Astrocyte (in vitro differentiated cells and primary cell): ENCODE data around the gene NDEL1. TPM values are rescaled to one million over a fixed set of nuclear protein-coding genes. Genes with fewer than 3 reads are reported as not detected.

ENCODE experiments used
- DNase-seq: peaks from one replicate; pipeline ENCODE4 v3.0.0-alpha.2; 2010; ENCODE audit warnings: low read depth
- FAIRE-seq: peaks from 2 replicates; lab custom pipeline; 2011; peaks lifted over from hg19 to GRCh38; lab: Jason Lieb, UNC
- H2AFZ ChIP-seq: 2 replicates; pipeline ENCODE4 v1.6.0; 2012; ENCODE audit warnings: low read depth, low read length, inconsistent platforms
- H3K27ac ChIP-seq: 2 replicates; pipeline ENCODE4 v1.5.1; 2011; ENCODE audit warnings: low read depth, low read length, inconsistent platforms
- H3K27me3 ChIP-seq: 2 replicates; pipeline ENCODE4 v1.6.0; 2011; ENCODE audit warnings: low read length, inconsistent platforms; ENCODE audit not compliant: insufficient read depth
- H3K36me3 ChIP-seq: 2 replicates; pipeline ENCODE4 v1.5.1; 2011; ENCODE audit warnings: low read length, inconsistent platforms; ENCODE audit not compliant: insufficient read depth
- H3K4me1 ChIP-seq: 2 replicates; pipeline ENCODE4 v1.5.1; 2011; ENCODE audit warnings: low read length, inconsistent platforms; ENCODE audit not compliant: insufficient read depth
- H3K4me2 ChIP-seq: 2 replicates; pipeline ENCODE4 v1.6.0; 2012; ENCODE audit warnings: low read length, inconsistent platforms
- H3K4me3 ChIP-seq: 2 replicates; pipeline ENCODE4 v1.5.1; 2011; ENCODE audit warnings: low read depth, mild to moderate bottlenecking, low read length, inconsistent platforms; ENCODE audit not compliant: insufficient read depth
- H3K79me2 ChIP-seq: 2 replicates; pipeline ENCODE4 v1.6.0; 2012; ENCODE audit warnings: mild to moderate bottlenecking, low read length, inconsistent platforms; ENCODE audit not compliant: insufficient read depth
- H3K9ac ChIP-seq: 2 replicates; pipeline ENCODE4 v1.6.0; 2012; ENCODE audit warnings: mild to moderate bottlenecking, low read length, inconsistent platforms
- H3K9me3 ChIP-seq: 2 replicates; pipeline ENCODE4 v1.5.1; 2012; ENCODE audit warnings: low read depth, mild to moderate bottlenecking, low read length, inconsistent platforms; ENCODE audit not compliant: insufficient read depth
- H4K20me1 ChIP-seq: 2 replicates; pipeline ENCODE4 v1.6.0; 2012; ENCODE audit warnings: low read length, inconsistent platforms; ENCODE audit not compliant: insufficient read depth
- H3K27ac Mint-ChIP-seq: one replicate; pipeline ENCODE4 v1.8.0; 2021; ENCODE audit warnings: mild to moderate bottlenecking, mixed read lengths; ENCODE audit not compliant: unreplicated experiment
- H3K27me3 Mint-ChIP-seq: one replicate; pipeline ENCODE4 v1.8.0; 2021; ENCODE audit warnings: low read depth, mixed read lengths; ENCODE audit not compliant: unreplicated experiment
- H3K36me3 Mint-ChIP-seq: one replicate; pipeline ENCODE4 v1.8.0; 2021; ENCODE audit warnings: low read depth, mixed read lengths; ENCODE audit not compliant: unreplicated experiment
- H3K4me1 Mint-ChIP-seq: one replicate; pipeline ENCODE4 v1.8.0; 2021; ENCODE audit warnings: low read depth, mixed read lengths; ENCODE audit not compliant: unreplicated experiment
- H3K4me3 Mint-ChIP-seq: one replicate; pipeline ENCODE4 v1.8.0; 2021; ENCODE audit warnings: mild to moderate bottlenecking, moderate library complexity, mixed read lengths; ENCODE audit not compliant: unreplicated experiment
- H3K9me3 Mint-ChIP-seq: one replicate; pipeline ENCODE4 v1.8.0; 2021; ENCODE audit warnings: mild to moderate bottlenecking, mixed read lengths; ENCODE audit not compliant: unreplicated experiment
- EZH2 ChIP-seq: IDR thresholded peaks from 2 replicates; pipeline ENCODE4 v1.6.1; 2012; ENCODE audit warnings: mild to moderate bottlenecking, low read length, inconsistent platforms; ENCODE audit not compliant: insufficient read depth
- total RNA-seq: library from RNA; stranded (reverse); gene quantifications from 2 replicates; pipeline ENCODE4 v1.2.1, GENCODE V29; 2021
- TF ChIP-seq, protein P1 (sequence below): IDR thresholded peaks from 2 replicates; pipeline ENCODE4 v1.5.1; 2011; ENCODE audit warnings: low read depth, mild to moderate bottlenecking, inconsistent platforms, low read length, moderate library complexity; ENCODE audit not compliant: insufficient read depth

Gene NDEL1
- total RNA-seq, 1 donor from 2014 or later = 102 TPM

GRCh38 chr17:8514801-8515200 is 79.1 kb downstream of the NDEL1 start:
- Histone ChIP-seq H3K9me3 (no peaks in the 10 kb centered on the region), H3K27ac (no peak overlapping the region), H3K9ac (no peak overlapping the region), H3K4me1 (no peaks in the 10 kb centered on the region), H3K36me3 (peaks cover 69% of the 10 kb centered on the region), H3K27me3 (no peaks in the 10 kb centered on the region), H4K20me1 (peaks cover 20% of the 10 kb centered on the region), H3K4me2 (no peak overlapping the region), H2AFZ (no peak overlapping the region), H3K4me3 (no peak overlapping the region), H3K79me2 (no peaks in the 10 kb centered on the region)
- TF ChIP-seq, protein P1, sequence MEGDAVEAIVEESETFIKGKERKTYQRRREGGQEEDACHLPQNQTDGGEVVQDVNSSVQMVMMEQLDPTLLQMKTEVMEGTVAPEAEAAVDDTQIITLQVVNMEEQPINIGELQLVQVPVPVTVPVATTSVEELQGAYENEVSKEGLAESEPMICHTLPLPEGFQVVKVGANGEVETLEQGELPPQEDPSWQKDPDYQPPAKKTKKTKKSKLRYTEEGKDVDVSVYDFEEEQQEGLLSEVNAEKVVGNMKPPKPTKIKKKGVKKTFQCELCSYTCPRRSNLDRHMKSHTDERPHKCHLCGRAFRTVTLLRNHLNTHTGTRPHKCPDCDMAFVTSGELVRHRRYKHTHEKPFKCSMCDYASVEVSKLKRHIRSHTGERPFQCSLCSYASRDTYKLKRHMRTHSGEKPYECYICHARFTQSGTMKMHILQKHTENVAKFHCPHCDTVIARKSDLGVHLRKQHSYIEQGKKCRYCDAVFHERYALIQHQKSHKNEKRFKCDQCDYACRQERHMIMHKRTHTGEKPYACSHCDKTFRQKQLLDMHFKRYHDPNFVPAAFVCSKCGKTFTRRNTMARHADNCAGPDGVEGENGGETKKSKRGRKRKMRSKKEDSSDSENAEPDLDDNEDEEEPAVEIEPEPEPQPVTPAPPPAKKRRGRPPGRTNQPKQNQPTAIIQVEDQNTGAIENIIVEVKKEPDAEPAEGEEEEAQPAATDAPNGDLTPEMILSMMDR = no peak
- no peak for TF ChIP-seq EZH2
- H3K4me1 Mint-ChIP-seq = no peaks in the 10 kb centered on the region
- FAIRE-seq = no peak
- no peak overlapping the region for H3K27ac Mint-ChIP-seq
- DNase-seq = no peak
- H3K9me3 Mint-ChIP-seq = no peaks in the 10 kb centered on the region
- H3K27me3 Mint-ChIP-seq = no peaks in the 10 kb centered on the region
- H3K4me3 Mint-ChIP-seq = no peak overlapping the region
- H3K36me3 Mint-ChIP-seq = peaks cover 19% of the 10 kb centered on the region

Other genes with a start within 250 kb of the NDEL1 start
- gene BORCS6, start 245.7 kb upstream of the NDEL1 start, total RNA-seq = 5.7 and 6.6 TPM in 2 replicates
- 3.7 and 7.6 TPM in 2 replicates for gene AURKB, start 225.3 kb upstream of the NDEL1 start, total RNA-seq
- gene CTC1, start 187.8 kb upstream of the NDEL1 start, total RNA-seq = 14.3 and 14.7 TPM in 2 replicates
- 33.7 and 35.4 TPM in 2 replicates for gene PFAS, start 186.6 kb upstream of the NDEL1 start, total RNA-seq
- gene RANGRF, start 147.2 kb upstream of the NDEL1 start, total RNA-seq = 14.1 and 16.1 TPM in 2 replicates
- 2.1 and 2.8 TPM in 2 replicates for gene SLC25A35, start 140.5 kb upstream of the NDEL1 start, total RNA-seq
- 0.23 TPM in 1 of 2 replicates, not detected in the other for gene ARHGEF15, start 125.6 kb upstream of the NDEL1 start, total RNA-seq
- not detected in 2 replicates for gene ODF4, start 96.0 kb upstream of the NDEL1 start, total RNA-seq
- 1,192 and 1,342 TPM in 2 replicates for gene RPL26, start 52.7 kb upstream of the NDEL1 start, total RNA-seq
- not detected in 2 replicates for gene RNF222, start 38.1 kb upstream of the NDEL1 start, total RNA-seq
- gene MYH10, start 194.8 kb downstream of the NDEL1 start, total RNA-seq = 125 and 150 TPM in 2 replicates